ENCODE measurements around the gene PNMA3. TPM values are rescaled to one million over a fixed set of nuclear protein-coding genes. Genes with fewer than 3 reads are reported as not detected.
A peak's percentile ranks its signal among the peaks of the same experiment; 100 is the strongest.
"Not testable (repeated sequence)": the region's sequence is repeated elsewhere in the genome, so short reads cannot be mapped to it uniquely, and the experiment has no call there.

Gene PNMA3, protein sequence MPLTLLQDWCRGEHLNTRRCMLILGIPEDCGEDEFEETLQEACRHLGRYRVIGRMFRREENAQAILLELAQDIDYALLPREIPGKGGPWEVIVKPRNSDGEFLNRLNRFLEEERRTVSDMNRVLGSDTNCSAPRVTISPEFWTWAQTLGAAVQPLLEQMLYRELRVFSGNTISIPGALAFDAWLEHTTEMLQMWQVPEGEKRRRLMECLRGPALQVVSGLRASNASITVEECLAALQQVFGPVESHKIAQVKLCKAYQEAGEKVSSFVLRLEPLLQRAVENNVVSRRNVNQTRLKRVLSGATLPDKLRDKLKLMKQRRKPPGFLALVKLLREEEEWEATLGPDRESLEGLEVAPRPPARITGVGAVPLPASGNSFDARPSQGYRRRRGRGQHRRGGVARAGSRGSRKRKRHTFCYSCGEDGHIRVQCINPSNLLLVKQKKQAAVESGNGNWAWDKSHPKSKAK
- total RNA-seq, result 2.2 TPM

DNA sequence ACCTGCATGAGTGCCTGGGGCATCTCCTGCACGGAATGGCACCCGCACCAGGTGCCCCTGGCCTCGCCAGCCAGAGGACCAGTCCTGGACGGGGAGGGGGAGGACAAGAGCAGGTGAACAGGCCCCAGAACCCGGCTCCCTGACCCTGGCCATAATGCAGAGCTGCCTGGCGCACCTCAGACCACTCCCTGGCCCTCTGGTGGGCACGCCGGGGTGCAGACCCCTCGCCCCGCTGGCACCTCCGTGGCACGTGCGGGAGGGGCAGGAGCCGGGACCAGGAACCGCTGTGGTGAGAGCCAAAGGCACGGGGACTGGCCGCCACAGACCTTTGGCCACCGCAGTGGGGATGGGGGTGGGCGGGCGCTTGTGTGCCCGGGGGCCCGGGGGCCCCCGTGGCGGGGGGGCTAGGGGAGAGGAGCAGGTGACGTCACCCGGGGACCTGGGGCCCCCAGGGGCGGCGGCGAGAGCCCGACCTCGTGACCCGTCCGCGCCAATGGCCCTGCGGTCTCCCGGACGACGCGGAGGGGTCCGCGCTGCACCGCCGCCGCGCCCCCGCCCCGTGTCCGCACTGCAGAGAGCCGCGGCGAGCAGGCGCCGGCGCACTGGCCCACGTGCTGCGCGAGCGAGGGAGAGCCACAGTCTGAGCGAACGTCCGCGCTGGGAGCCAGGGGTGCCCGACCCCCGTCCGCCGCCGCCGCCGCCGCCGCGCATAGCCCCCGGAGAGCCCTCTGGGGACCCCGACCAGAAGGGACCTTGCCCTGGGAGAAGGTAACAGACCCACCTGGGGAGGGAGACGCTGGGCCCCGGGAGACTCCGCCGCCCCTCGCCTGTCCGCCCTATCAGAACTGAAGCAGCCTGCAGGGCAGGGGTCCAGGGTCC, at the start of gene PNMA3:
Gene PNMA3, plus strand, starts transcription at position 600 of the 879 bp plus-strand sequence. CDS start 586 bp downstream, outside the sequence.
- DNase-seq (ENCODE audit: low read depth in 2 of 3, low spot score in 2 of 3), result peak in 2 of 3 donors; percentile 6 to 14

DNA sequence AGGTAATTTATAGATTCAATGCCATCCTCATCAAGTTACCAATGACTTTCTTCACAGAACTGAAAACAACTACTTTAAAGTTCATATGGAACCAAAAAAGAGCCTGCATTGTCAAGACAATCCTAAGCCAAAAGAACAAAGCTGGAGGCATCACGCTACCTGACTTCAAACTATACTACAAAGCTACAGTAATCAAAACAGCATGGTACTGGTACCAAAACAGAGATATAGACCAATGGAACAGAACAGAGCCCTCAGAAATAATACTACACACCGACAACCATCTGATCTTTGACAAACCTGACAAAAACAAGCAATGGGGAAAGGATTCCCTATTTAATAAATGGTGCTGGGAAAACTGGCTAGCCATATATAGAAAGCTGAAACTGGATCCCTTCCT, 39.1 kb upstream of the PNMA3 start:
- DNase-seq (ENCODE audit: low read depth in 2 of 3, low spot score in 2 of 3), result not testable (repeated sequence)

DNA sequence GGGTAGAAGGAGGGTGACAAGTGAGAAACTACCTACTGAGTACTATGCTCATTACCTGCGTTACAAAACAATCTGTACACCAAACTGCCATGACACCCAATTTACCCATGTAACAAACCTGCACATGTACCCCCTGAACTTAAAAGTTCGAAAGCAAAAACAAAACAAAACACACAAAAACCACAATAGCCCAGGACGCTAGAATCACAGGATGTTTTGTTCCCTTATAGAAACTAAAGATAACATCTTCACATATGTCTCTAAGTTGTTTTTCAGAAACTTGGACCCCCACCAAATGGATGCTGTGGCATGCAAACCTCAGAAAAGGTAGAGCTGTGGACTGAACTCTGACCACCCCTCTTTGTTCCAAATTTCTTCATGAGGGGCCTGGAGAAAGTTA, 37.1 kb upstream of the PNMA3 start:
- DNase-seq (ENCODE audit: low read depth in 2 of 3, low spot score in 2 of 3), result no peak

DNA sequence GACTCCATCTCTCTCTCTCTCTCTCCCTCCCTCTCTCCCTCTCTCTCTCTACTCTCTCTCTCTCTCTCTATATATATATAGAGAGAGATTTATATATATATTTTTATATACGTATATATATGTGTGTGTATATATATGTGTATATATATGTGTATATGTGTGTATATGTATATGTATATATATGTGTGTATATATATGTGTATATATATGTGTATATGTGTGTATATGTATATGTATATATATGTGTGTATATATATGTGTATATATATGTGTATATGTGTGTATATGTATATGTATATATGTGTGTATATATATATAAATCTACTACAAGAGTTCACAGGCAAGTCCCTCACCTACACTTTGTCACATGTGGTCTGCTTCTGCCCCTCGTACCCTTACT, 29.8 kb upstream of the PNMA3 start:
- not testable (repeated sequence) for DNase-seq (ENCODE audit: low read depth in 2 of 3, low spot score in 2 of 3)

DNA sequence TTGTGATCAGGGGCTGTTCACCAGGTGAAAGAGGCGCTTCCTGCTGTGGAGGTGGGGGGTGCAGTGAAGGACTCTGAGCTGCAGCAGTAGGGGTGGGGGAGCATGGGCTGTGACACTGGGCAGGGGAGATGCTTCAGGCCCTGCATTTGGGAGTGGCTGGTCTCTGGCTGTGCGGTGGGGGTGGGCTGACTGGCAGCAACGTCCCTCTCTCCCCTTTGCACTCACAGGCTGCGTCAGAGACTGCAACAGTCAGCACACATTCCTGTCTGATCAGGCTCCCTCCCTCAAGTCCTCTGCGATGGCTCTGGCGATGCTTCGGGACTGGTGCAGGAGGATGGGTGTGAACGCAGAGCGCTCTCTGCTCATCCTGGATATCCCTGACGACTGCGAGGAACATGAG, 27.8 kb upstream of the PNMA3 start:
- not testable (repeated sequence) for DNase-seq (ENCODE audit: low read depth in 2 of 3, low spot score in 2 of 3)

DNA sequence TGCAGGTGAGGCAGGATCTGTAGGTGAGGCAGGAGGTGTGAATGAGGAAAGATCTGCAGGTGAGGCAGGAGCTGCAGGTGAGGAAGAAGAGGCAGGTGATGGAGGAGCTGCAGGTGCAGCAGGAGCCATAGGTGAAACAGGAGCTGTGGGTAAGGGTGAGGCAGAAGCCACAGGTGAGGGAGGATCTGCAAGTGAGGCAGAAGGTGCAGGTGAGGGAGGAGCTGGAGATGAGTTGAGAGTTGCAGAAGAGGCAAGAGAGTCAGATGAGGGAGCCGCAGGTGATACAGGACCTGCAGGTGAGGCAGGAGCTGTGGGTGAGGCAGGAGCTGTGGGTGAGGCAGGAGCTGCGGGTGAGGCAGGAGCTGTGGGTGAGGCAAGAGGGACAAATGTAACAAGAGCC, 27.1 kb upstream of the PNMA3 start:
- no peak for DNase-seq (ENCODE audit: low read depth in 2 of 3, low spot score in 2 of 3)

DNA sequence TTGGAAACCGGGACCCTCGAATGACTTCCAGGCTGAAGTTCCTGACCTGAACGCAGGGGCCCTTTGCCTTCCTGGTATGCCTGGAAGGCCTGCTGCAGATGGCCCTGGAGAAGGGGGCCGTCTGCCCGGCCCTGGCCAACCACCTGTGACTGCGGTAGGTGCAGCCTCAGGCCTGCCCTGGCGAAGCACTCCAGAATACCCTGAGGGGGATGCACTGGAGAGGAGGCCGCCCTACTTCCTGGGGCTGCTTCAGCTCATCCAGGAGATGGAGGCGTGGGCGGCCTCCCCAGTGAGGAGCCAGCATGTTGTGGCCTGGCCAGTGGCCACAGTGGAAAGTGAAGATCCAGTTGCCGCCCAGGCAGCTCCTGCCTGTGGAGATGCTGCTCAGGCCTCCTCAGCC, 26.4 kb upstream of the PNMA3 start:
- no peak for DNase-seq (ENCODE audit: low read depth in 2 of 3, low spot score in 2 of 3)

DNA sequence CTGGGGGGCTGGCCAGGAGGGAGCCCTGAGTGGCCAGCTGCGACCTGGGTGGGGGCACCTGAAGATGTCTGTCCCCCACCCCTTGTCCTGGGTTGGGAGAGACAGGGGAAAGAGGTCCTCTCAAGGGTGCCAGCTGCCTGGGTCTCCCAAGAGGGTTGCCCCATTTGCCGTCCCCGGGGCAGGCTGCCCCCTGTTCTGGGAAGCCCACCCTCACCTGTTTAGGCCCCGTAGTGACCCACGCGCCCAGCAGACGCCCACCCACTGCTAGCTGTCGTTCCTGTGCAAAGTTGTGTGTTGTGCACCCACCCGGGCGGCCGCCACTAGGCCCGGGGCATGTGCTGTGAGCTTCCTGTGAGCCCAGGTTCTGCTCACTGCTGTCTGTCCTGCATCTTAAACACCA, 25.5 kb upstream of the PNMA3 start:
- DNase-seq (ENCODE audit: low read depth in 2 of 3, low spot score in 2 of 3), result no peak

DNA sequence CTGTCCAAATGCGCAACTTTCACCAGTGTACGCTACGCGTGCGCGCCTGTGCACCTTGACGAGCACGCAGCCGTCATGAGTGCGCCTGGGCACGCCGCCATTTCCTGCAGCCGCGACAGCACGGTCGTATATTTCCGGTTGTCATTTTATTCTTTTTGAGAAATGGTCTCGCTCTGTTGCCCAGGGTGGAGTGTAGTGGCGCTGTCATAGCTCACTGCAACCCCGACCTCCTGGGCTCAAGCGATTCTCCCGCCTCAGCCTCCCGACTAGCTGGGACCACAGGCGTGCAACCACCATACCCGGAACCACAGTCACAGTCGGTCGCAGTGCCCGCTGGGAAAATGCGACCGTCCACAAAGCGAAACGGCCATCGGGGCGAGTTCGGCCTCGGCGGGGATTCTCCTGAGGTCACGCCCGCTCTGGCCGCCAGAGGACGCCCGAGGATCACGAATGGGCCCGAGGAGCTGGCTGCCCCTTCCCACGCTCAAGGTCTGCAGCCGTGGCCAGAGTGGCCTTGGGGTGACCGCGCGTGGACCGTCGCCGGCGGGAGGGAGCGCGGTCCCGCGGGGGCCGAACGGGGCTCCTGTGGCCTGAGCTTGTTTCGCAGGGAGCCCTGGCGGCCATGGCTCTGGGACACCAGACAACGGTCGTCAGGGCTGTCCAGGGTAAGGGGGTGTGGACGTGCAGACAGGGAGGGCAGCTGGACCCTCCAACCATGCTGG, 23.7 kb upstream of the PNMA3 start:
- DNase-seq (ENCODE audit: low read depth in 2 of 3, low spot score in 2 of 3), result peak; percentile 38 to 70 (median 49)

DNA sequence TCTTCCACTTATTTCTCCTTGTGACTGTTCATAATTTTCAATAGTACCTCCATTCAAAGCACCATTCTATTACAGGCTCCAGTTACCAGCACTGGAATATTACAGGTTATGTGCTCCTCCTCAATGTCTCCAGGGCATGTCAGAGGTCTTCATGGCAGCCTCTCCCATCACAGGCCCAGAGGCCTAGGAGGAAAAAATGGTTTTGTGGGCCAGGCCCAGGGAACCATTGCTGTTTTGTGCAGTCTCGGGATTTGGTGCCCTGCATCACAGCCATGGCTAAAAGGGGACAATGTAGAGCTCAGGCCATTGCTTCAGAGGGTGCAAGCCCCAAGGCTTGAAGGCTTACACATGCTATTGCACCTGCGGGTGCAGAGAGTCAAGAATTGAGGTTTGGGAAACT, 7.2 kb upstream of the PNMA3 start:
- no peak for DNase-seq (ENCODE audit: low read depth in 2 of 3, low spot score in 2 of 3)

DNA sequence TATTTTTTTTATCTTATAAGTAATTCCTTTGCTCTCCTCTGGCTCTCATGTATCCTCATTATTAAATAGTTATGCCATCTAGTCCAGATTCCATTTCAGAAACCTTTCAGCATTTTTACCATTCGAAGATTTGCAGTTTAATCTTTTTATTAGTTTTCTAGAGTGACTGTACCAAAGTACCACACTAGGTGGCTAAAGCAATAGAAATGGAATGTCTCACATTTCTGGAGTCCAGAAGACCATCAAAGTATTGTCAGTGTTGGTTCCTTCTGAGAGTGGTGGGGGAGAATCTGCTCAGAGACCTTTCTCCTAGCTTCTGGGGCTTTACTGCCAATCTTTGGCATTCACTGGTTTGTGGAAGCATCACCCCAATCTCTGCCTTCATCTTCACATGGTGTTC, 3.7 kb upstream of the PNMA3 start:
- DNase-seq (ENCODE audit: low read depth in 2 of 3, low spot score in 2 of 3), result no peak

DNA sequence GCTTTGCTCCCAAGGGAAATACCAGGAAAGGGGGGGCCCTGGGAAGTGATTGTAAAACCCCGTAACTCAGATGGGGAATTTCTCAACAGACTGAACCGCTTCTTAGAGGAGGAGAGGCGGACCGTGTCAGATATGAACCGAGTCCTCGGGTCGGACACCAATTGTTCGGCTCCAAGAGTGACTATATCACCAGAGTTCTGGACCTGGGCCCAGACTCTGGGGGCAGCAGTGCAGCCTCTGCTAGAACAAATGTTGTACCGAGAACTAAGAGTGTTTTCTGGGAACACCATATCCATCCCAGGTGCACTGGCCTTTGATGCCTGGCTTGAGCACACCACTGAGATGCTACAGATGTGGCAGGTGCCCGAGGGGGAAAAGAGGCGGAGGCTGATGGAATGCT, 1.0 kb downstream of the PNMA3 start:
- DNase-seq (ENCODE audit: low read depth in 2 of 3, low spot score in 2 of 3), result no peak

DNA sequence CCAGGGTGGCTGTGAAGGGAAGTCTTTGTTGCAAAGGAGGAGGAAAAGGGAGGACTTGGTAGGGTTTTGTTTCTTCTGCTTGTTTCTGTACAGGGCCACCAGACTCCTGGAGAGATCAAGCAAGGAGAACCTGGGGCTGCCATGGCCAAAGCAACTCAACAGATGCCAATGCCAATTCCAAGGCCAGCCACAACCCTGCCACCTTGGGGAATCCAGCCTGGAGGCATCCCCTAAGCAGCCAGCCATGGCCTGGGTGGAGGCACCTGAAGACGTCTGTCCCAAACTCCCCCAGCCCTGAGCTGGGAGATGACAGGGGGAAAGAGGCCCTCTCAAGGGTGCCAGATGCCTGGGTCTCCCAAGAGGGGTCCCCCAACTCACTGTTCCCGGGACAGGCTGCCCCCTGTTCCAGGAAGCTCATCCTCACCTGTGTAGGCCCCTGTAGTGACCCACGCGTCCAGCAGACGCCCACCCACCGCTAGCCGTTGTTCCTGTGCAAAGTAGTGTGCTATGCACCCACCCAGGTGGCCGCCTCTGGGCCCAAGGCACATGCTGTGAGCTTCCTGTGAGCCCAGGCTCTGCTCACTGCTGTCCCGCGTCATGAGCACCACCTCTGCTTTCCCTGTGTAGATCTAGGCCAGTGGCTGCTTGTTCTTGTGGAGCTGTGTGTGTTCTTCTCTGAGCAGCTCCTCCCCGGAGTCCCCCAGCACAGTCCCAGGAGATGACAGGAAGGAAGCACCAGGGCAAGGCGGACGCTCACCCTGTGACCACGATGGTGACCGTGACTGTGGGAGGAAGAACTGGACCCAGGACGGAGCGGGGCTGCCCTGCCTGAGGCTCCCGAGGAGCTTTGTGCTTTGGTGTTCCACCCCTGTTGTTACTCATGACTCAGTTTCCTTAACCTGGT, 3.2 kb downstream of the PNMA3 start:
- DNase-seq (ENCODE audit: low read depth in 2 of 3, low spot score in 2 of 3), result no peak

DNA sequence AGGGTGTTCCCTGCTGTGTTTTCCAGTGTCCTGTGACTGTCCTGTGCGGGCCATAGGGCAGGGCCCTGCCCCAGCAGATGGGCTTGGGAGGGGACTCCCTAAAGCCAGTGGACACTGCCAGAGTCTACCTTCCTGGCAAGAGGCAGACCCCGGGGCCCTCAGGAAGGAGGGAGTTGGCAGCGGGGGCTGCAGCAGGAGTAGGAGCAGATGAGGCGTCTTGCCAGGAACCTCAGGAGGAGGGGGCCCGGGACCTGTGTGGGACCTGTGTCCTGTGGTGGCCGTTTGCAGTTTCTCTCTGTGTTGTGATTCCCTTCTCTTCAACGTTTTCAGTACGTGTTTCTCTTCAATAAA, 3.8 kb downstream of the PNMA3 start:
- DNase-seq (ENCODE audit: low read depth in 2 of 3, low spot score in 2 of 3), result no peak

DNA sequence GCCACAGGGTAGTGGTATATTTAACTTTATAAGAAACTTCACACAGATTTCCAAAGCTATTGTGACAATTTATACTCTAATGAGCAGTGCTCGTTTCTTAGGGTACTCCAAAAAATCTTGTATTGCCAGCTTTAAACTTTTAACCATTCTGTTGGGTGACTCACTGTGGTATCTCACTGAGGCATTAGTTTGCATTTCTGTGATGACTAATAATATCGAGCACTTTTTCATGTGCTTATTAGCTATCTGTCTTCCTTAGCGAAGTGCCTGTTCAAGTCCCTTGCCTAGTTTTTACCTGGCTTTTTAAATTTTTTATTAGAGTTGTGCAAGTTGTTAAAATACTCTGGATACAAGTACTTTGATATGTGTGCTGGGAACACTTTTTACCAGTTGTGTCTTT, 5.5 kb downstream of the PNMA3 start:
- no peak for DNase-seq (ENCODE audit: low read depth in 2 of 3, low spot score in 2 of 3)

DNA sequence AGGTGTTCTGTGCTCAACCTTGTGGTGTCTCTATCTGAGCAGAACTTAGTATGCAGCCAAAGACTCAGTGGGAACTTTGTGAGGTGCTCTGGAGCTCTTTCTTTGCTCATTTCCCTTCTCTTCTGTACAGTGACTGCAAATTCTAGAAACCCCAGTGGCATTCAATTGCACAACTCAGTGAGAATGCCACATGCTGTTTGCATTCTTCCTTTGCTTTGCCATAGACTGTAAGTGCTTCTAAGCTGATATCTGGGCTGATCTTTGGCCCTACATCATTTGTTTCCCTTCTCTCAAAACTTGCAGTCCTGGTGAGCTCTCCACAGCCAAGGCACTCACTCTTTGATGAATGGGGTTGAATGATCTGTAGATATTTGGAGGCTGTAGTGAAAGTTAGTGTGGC, 7.0 kb downstream of the PNMA3 start:
- DNase-seq (ENCODE audit: low read depth in 2 of 3, low spot score in 2 of 3), result no peak

DNA sequence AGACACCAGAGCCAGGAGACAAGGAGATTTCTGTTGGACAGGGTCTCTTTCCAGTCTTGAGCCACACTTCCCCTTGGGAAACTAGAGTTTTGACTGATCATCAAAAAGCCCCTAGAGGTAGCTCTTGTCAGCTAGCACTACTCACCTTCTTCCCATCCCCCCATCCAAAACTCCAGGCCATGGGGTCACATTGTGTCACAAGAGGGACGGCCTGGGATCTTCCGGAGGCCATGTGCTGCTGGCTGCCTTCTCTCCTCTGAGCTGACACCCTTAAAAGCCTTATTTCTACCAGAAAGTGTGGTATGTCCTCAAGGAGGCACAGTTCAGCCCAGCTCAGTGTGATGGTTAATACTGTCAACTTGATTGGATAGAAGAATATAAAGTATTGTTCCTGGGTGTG, 7.8 kb downstream of the PNMA3 start:
- DNase-seq (ENCODE audit: low read depth in 2 of 3, low spot score in 2 of 3), result no peak

DNA sequence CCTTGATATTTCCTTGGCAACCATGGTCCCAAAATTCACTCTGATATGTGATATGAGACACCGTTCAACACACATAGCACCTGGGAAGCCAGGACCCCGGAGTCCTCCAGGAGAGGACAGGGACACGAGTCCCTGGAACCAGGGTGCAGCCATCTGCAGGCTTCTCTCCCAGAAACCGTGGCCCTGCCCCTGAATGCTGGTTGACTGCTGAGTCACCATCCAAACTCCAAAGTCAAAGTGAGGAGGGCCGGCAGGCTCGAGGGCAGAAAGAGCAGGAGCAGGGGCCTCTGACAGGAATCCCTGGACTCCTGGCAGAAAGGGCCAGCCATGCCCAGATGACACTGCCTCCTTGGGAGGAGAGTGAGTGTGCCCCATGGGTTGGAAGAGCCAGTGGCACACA, 9.1 kb downstream of the PNMA3 start:
- DNase-seq (ENCODE audit: low read depth in 2 of 3, low spot score in 2 of 3), result no peak

DNA sequence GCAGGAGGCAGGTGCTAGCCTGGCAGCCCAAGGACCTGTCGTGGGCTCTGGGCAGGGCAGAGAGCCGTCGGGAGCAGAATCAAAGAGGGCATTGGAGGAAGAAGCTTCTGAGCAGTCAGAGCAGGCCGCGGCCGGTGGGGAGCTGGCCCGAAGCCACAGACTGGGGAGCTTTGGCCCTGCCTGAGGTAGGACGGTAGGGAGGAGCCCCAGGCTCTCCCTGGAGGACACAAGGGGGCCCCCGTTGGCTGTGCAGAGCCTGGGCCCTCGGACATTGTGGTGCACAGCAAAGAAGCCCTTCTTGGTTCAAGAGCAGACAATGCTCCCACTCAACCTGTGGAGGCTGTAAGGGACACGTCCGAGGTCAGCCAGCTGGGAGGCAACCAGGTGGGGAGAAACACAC, 10.1 kb downstream of the PNMA3 start:
- DNase-seq (ENCODE audit: low read depth in 2 of 3, low spot score in 2 of 3), result not testable (repeated sequence)

DNA sequence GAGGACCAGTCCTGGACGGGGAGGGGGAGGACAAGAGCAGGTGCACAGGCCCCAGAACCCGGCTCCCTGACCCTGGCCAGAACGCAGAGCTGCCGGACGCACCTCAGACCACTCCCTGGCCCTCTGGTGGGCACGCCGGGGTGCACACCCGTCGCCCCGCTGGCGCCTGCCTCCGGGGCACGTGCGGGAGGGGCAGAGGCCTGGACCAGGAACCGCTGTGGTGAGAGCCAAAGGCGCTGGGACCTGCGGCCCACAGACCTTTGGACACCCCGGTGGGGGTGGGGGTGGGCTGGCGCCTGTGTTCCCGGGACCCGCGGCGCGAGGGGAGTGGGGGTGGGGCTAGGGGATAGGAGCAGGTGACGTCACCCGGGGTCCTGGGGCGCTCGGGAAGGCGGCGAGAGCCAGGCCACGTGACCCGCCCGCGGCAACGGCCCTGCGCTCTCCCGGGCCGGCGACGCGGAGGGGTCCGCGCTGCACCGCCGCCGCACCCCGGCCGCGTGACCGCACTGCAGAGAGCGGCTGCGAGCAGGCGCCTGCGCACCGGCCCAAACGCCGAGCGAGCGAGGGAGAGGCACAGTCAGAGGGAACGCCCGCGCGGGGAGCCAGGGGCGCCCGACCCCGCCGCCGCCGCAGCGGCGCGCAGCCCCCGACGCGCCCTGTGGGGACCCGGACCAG, 15.8 kb downstream of the PNMA3 start, which contains the start of gene PNMA6A:
Gene PNMA6A, plus strand, starts transcription at position 546 of the 675 bp plus-strand sequence. CDS start 609 bp downstream, outside the sequence.
- not testable (repeated sequence) for DNase-seq (ENCODE audit: low read depth in 2 of 3, low spot score in 2 of 3)

Measured in hematopoietic multipotent progenitor cell (in vitro differentiated cells).